HG02938 (cell line): Measurements from ENCODE around the gene NFKBIE.
"Not testable (repeated sequence)": the region's sequence is repeated elsewhere in the genome, so short reads cannot be mapped to it uniquely, and the experiment has no call there.

Source experiments
- ATAC-seq: cut with Tn5 transposase; IDR thresholded peaks from one replicate; pipeline ENCODE4 v1.9.1; 2021; ENCODE audit warnings: mild to moderate bottlenecking, moderate library complexity; ENCODE audit not compliant: unreplicated experiment

NFKBIE gene

GRCh38 chr6:44246663-44247337, 18.6 kb downstream of the NFKBIE start, which contains the start of gene HSP90AB1:
Gene HSP90AB1 (plus strand): TSS chr6:44247101. CDS start chr6:44248630, 1,529 bp downstream.
- peak; percentile 56 for ATAC-seq

- ATAC-seq = peak; percentile 36
Measured at GRCh38 chr6:44245912-44246662, 19.3 kb downstream of the NFKBIE start.

- ATAC-seq = no peak
Measured at GRCh38 chr6:44245391-44245911, 19.9 kb downstream of the NFKBIE start.

- no peak for ATAC-seq
Measured at GRCh38 chr6:44243345-44243744, 22.0 kb downstream of the NFKBIE start.

GRCh38 chr6:44238687-44239350, 26.5 kb downstream of the NFKBIE start:
- no peak for ATAC-seq

- ATAC-seq = peak; percentile 72
Measured at GRCh38 chr6:44237813-44238433, 27.4 kb downstream of the NFKBIE start.

GRCh38 chr6:44237021-44237812, 28.1 kb downstream of the NFKBIE start:
- peak; percentile 52 for ATAC-seq

- no peak for ATAC-seq
Measured at GRCh38 chr6:44235891-44236516, 29.3 kb downstream of the NFKBIE start.

- ATAC-seq = no peak
Measured at GRCh38 chr6:44235269-44235668, 30.1 kb downstream of the NFKBIE start.

- ATAC-seq = no peak
Measured at GRCh38 chr6:44234101-44235025, 31.0 kb downstream of the NFKBIE start.

- no peak for ATAC-seq
Measured at GRCh38 chr6:44233567-44234100, 31.7 kb downstream of the NFKBIE start.

GRCh38 chr6:44232676-44233566, 32.4 kb downstream of the NFKBIE start:
- ATAC-seq = no peak

- ATAC-seq = not testable (repeated sequence)
Measured at GRCh38 chr6:44231426-44231825, 33.9 kb downstream of the NFKBIE start.

- no peak for ATAC-seq
Measured at GRCh38 chr6:44230034-44230675, 35.2 kb downstream of the NFKBIE start.

GRCh38 chr6:44229376-44230033, 35.8 kb downstream of the NFKBIE start:
- ATAC-seq = no peak

GRCh38 chr6:44228836-44229235, 36.5 kb downstream of the NFKBIE start:
- ATAC-seq = no peak
